ENCODE data around the gene USP28.

The USP28 gene

DNA sequence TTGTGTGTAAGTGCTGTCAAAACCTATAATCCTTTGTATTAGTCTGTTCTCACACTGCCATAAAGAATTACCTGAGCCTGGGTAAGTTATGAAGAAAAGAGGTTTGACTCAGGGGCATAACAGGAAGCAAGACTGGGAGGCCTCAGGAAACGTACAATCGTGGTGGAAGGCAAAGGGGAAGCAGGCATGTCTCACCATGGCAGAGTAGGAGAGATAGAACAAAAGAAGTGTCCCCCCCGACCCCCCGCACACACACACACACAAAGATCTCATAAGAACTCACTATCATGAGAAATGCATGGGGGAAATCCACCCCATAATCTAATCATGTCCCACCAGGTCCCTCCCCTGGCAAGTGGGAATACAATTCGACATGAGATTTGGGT lies 2.3 kb upstream of the USP28 start:
- no peak for DNase-seq (ENCODE audit: low spot score)

DNA sequence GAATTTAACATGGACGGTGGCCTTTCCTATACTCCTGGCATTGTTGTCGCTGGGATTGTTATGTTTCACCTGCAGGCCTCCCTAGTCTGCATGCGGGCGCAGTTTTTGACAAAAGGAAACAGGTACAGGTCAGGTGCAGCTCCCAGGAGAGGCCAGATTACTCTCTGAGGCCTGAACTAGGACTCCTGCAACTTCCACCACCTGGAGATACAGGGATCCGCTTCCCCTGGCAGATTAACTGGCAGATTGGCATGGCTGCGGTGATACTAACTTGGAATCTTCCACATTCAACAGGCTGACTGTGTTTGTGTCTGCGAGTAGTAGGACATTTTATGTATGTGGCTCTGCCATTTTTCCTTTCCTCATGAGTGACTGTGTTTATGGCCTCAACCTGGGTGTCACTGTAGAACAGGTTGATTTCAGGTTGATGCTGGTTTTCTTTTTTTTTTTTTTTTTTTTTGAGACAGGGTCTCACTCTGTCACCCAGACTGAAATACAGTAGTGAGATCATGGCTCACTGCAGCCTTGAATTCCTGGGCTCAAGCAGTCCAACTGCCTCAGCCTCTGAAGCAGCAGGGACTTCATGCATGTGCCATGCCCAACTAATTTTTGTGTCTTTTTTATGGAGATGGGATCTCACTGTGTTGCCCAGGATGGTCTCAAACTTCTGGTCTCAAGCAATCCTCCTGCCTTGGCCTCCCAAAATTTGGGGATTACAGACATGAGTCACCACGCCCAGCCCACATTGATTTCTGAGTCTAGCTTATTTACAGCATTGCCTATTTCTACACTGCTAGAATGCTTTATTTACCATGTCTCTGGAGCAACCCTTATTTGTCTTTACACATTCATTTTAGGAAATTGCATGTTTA lies 1.7 kb upstream of the USP28 start:
- DNase-seq (ENCODE audit: low spot score): no peak

DNA sequence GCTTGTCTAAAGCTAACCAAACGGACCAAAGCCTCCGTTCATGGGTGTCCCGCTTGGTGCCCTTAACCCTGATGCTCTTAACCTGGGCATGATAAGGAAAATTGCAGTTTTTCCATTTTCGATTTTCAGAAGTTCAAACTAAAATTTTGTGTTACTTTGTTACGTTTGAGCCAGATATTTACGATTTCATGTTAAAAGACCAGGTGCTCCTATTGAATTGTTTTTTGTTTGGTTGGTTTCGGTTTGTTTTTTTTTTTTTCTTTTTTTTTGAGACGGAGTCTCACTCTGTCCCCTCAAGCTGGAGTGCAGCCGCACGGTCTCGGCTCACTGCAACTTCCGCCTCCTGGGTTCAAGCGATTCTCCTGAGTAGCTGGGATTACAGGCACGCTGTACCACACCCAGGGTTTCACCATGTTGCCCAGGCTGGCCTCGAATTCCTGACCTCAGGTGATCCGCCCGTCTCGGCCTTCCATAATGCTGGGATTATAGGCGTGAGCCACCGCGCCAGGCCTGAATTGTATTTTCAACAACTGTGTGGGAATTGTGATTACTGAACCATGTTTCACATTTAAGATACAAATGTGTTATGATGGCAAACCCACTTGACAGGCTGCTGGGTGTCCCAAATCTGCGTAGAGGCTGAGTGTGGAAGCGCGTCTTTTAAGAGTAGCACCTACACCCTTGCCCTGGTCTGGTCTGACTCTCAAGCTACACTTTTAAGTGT lies 864 bp upstream of the USP28 start:
- DNase-seq (ENCODE audit: low spot score): no peak

DNA sequence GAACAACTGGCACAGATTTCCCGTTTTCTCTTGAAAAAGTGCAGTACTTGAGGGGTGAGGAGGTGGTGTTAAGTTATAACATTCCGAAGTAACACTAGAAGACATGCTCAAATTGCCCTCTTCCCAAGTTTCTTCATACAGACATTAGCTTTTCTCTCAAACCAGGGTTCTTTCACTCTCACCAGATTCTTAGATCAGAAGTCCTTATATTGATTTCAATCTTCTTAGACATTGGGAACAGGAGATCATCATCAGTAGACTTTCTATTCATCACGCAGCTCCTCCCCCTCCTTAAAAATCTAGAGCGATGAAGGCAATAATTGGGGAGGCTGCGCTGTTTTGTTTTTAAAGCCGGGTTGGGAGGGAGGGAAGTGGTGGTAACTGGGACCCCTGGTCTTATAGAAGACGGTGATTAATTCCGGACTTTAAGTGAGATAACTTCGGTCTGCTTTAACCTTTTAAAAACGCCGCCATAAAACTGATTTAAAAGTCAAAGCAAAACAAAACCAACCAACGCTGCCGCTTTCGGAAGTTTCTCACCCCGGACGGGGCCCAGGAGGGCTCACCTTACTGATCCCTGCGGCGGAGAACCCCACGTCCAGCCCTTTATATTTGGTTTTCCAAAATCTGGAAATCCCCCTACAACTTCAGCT lies 665 bp downstream of the USP28 start:
- no peak for DNase-seq (ENCODE audit: low spot score)

DNA sequence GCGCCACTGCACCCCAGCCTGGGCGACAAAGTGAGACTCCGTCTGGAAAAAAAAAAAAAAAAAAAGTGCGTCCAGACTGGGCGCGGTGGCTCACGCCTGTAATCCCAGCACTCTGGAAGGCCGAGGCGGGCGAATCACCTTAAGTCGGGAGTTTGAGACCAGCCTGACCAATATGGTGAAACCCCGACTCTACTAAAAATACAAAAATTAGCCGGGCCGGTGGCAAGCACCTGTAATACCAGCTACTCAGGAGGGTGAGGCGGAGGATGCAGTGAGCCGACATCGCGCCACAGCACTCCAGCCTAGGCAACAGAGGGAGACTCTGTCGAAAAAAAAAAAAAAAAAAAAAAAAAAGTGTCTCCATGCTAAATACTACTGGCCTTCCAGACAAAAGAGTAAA lies 1.3 kb downstream of the USP28 start:
- DNase-seq (ENCODE audit: low spot score): no peak

DNA sequence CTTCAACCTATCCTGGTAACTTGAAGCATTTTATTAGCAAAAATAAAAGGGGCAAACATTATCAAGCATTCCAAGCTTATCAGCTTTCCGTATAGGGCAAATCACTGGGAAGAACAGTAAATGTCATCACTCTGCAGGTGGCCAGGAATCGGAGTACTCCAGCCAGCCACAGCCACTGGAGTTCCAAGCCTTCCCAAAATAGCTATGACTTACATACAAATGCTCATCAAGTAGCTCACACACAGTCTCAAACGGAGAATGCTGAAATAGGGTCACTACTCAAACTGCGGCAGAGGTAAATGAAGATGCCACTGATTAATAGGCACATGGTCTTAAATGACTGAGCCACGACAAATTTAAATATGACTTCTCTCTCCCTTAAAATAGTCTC lies 2.1 kb downstream of the USP28 start:
- DNase-seq (ENCODE audit: low spot score): no peak

DNA sequence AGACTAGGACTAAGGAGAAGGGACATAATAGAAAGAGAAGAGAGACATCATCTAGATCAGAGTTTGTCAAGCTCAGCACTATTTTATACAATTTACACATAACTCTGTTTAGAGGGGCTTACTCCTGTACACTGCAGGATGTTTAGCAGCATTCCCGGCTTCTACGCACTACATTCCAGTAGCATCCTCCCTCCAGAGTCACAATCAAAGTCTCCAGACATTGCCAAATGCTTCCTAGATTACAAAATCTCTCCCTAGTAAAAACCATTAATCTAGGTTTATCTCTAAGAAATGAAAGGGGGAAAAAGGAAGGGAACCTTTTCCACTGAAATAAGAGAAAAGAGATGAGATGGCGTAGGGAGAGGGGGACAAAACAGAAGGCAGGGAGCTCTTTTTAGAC lies 4.0 kb downstream of the USP28 start:
- no peak for DNase-seq (ENCODE audit: low spot score)

DNA sequence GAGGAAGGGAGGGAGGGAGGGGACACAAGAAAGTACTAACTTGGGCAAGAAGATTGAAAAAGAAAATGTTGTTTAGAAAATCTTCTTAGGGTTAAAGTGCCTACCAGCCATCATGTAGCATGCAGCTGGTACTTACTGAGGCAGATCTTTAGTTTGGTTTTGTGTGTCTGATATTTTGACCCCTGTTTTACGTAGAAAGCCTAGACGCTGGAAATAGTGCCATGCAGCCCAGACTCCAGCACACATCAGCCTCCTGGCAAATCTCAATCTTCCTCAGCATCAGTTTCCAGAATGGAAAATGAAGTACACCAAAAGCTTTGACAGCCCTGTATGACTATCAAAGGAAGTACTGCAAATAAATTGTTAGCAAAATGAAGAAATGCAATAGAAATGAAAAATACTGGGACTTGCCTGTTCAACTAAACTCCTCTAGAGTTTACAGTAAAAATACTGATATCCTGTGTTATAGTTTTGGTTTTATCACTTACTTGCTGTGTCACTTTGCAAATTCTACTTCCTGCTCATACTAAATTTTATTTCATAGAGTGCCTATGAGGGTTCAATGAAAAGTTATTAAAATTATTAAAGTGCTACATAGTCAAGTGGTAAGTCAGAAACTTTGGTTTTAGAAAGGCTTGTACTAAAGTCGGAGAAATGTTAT lies 7.4 kb downstream of the USP28 start:
- no peak for DNase-seq (ENCODE audit: low spot score)

DNA sequence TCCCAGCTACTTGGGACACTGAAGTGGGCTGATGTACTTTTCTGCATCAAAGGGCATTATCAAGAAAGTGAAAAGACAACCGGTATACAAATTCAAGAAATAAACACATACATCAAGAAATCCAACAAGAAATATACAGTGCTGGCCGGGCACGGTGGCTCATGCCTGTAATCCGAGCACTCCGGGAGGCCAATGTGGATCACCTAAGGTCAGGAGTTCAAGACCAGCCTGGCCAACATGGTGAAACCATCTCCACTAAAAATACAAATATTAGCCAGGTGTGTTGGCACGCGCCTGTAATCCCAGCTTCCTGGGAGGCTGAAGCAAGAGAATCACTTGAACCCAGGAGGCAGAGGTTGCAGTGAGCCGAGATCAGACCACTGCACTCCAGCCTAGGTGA lies 9.5 kb downstream of the USP28 start:
- DNase-seq (ENCODE audit: low spot score): no peak

DNA sequence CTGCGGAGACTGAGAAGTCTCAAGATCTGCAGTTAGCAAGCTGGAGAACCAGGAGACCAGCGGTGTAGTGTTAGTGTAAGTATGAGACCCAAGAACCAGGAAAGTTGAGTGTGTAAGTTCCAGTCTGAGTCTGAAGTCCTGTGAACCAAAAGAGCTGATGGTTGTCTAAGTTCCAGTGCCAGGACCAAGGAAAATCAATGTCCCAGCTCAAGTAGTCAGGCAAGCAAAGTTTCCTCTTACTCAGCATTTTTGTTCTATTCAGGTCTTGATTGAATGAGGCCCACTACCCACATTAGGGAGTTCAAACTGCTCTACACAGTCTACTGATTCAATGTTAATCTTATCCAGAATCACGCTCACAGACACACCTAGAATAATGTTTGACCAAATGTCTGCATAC lies 11.0 kb downstream of the USP28 start:
- DNase-seq (ENCODE audit: low spot score): no peak

DNA sequence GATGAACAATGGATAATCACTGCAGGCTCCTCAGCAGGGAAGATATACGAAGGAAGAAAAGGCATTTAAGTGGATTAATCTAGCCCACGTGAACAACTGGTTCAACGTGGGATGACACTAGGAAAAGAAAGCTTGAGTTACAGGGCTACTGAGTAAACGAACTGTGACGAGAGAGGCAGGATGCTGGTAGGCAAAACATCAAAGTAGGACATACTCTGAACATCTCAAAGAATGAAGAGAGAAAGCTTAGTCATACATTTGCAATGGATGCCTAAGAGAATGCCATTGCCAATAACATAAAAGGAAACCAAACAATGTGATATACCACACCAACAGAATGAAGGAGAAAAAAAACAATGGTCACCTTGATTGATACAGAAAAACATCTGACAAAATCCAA lies 12.9 kb downstream of the USP28 start:
- DNase-seq (ENCODE audit: low spot score): no peak

DNA sequence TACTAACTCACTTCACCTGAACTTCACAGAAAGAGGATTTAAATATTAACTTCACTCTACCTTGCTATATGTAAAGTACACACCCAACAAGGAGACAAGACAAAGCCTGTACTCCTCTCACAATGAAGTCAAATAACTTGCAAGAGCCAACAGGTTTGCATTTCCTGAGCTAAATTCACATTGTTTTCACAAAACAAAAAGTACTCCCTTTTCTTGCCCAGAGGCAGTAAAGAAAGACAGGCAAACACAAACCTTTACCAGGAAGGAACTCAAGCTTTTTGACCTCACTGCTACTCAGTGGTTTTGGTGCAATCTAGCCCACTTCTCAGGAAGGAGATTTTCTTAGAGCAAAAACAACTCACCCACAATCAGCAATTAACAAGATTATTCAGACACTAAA lies 15.7 kb downstream of the USP28 start:
- DNase-seq (ENCODE audit: low spot score): no peak

DNA sequence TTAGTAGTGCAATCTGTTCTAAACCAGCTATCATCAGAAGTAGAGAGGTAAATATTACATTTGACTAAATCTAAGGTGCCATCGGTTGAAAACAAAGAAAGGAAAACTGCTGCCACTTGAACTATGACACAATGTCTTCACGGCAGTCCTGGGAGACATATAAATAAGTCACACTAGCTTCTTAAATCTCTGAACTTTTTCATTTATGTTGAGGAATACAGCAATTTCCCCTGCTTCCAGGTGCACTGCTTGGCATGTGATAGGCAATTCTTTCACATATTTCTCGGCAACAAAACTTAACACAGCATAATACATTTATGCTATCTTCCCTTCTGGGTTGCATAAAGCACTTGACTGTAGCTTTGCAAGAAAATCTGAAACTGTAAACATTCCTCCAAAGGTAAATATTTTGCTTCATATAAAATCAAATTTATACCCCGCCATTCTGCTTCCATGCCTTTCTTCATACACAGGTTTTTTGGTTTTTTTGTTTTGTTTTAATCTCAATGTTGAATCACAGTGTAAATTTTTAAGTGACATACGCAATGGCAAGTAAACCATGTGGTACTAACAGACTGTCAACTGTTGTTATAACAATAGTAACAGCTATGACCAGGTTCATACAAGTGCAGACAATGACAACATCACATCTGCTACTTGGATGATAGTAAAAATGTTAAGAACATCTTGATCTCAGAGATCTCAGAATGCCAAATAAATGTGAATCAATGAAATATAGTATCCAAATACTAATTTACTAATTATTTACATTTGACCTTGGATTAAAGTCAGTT lies 18.2 kb downstream of the USP28 start:
- no peak for DNase-seq (ENCODE audit: low spot score)

DNA sequence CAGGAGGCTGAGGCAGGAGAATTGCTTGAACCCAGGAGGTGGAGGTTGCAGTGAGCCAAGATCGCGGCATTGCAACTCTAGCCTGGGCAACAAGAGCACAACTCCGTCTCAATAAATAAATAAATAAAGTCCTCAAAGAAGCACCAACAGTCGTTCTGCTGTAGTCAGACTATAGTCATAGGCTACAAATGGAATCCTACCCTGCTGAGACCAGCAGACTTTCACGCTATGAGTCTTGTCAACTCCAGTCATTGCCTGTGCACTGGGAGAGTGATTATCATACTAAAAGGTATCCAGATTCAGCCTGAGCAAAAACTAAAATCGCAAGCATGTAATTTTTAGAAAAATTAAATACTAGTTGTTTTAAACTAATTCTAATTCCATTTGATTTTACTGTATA lies 19.6 kb downstream of the USP28 start:
- no peak for DNase-seq (ENCODE audit: low spot score)

DNA sequence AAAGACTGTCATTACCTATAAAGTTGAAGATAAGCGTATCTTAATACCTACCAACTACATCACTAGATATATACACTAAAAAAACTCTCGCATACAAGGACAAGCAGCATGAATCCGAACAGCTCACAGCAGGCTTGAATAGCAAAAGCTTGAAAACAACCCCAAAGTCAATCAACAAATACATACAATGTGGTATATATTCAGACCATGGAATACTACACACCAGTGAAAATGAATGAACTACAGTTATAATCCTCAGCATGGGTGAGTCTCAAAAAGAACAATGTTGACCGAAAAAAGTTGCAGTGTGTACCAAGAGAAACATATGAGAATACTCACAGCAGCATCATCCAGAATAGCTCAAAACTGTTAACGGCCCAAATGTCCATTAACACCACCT lies 25.2 kb downstream of the USP28 start:
- no peak for DNase-seq (ENCODE audit: low spot score)

DNA sequence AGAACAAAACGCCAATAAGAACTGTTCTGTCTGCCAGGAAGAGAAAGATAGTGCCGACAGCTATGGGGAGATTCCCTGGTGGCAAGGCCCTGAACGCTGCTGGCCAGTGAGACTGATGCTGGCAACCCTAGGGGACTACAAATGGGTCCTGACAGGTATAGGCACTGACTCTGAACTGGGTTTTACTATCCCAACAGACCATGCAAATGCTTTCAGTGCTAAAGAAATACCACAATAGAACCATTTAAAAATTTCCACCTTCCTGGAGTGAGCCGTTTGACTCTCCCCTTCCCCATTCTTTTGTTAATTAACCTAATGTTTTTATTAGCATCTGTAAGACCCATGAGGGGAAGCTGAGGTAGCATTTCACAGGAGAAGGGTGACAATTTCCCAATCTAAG lies 25.7 kb downstream of the USP28 start:
- peak; percentile 51 for DNase-seq (ENCODE audit: low spot score)

DNA sequence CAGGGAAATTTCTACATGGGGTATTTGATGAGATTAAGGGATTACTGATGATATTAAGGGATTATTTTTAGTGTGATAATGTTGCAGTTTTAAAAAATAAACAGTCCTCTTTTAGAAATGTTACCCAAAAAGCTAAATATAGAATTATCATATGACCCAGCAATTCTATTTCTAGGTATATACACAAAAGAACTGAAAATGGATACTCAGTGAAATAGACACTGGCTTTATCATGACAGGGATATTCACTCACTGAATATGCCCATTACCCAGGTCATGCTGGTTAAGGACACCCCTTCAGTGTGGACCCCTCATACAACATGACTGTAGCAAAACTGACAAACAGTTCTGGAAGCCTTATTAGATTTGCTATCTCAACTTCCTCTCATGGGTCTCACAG lies 27.8 kb downstream of the USP28 start:
- no peak for DNase-seq (ENCODE audit: low spot score)

DNA sequence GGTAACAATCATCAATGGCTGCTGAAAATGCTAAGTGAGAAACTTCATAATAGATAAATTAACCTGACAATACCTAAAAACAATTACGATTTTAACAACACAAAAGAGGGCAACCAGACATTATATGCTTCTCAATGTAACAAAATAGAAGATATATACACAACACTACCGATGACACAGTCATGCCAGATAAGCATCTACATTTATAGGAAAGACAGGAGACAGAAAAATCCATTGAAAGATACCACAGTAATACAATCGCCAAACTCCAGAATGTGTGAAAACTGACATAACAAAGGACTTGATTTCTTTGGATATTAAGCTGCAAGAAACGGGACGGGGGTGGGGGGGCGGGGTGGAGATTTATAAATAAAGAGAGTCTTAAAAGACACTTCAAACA lies 28.3 kb downstream of the USP28 start:
- no peak for DNase-seq (ENCODE audit: low spot score)

DNA sequence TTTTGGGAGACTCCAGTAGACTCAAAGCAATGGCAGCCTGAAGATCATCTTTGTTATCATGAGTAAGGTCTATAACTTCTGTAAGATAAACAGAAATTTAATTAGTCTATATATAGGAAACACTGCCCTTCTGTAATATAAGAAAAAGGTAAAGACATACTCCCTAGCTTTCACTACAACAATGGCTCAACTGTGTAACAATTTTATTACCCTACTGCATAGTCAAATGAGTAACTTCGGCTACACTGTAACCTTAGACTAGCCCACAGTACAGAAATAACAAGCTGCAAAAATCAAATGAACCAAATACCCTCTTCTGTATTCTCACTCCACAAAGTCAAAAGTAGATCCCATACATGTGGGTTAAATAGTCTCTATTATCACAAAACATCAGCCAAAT lies 33.7 kb downstream of the USP28 start:
- DNase-seq (ENCODE audit: low spot score): no peak

DNA sequence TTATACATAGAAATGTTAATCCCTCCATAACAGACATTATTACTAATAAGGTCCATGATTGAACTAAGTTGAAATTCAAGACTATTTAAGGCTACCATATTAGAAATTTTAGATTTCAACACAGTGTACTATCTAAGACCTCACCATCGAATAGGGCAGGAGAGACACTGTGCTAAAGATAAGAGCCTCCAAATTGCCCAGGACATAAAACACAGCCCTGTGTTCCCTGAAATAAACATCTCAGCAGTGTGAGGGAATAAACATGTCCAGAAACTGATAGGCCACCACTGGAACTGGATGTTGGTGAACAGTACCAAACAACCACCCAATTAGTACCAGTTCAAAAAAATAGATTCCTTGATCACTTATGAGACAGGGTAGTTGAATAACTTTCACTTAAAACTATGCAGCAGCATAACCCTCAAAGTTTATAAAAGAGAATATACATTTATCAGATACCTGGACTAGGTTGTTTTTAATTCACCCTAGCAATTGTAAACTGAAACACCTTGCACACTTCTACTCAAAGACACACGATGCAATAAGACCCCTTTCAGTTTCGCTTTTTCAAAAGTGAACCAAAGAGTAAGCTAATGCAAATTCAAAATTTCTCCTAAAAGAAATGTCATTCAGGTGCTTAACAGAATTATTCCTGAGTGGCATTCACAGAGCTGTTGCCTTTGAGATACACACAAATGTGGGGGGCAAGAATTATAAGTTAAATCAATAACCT lies 34.3 kb downstream of the USP28 start:
- no peak for DNase-seq (ENCODE audit: low spot score)

DNA sequence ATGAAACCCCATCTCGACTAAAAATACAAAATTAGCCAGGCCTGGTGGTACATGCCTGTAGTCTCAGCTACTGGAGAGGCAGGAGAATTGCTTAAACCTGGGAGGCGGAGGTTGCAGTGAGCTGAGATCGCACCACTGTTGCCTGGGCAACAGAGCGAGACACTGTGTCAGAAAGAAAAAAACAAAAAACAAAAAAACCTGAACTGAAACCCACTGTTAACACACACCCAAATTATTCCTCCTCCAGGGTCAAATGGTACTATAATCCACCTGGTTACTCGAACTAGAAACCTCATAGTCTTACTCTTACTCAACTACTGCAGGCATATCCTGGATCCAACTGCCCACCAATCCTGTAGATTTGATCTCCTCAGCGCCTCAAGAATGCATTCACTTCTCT lies 35.5 kb downstream of the USP28 start:
- no peak for DNase-seq (ENCODE audit: low spot score)
